HG02973 (cell line): ENCODE measurements around the gene ITIH4.

Experiments used
- ATAC-seq: cut with Tn5 transposase; IDR thresholded peaks from one replicate; pipeline ENCODE4 v1.9.1; 2021; ENCODE audit warnings: moderate library complexity; ENCODE audit not compliant: unreplicated experiment

The ITIH4 gene

DNA sequence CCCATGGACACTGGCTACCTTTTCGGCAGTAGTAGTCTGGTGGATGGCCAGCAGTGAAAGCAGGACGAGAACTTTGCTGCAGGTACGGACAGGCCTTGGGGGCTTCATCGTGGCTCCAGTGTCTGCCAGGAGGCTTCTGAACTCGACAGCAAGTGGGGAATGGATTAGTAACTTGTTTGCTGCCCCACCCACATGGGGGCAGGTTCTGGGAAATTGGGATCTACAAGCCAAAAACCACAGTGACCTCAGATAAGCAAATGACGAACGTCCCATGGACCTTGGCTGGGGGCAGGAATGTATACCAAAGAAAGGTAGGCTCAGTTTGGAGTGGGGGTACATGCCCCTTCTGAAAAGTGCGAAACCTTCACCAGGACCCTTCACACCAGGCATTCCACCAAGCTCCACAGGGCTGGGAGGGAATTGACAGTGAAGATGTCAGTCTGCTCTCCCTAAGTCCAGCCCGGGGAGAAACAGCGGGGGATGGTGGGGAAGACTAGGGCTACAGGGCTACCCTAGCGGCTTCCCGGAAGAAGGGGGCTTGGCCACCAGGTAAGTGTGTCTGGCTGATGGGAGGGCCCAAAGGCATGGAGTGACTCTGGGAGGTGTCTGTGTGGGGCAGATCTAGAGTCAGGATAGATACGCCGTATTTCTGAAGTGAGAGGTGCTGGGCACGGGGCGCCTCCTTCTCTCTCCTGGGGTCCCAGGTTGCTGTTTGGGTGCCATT, at the start of gene ITIH4:
Gene ITIH4, minus strand, starts transcription at position 138 of the 724 bp plus-strand sequence. Its CDS starts 30 bp downstream, at position 108.
- no peak for ATAC-seq

DNA sequence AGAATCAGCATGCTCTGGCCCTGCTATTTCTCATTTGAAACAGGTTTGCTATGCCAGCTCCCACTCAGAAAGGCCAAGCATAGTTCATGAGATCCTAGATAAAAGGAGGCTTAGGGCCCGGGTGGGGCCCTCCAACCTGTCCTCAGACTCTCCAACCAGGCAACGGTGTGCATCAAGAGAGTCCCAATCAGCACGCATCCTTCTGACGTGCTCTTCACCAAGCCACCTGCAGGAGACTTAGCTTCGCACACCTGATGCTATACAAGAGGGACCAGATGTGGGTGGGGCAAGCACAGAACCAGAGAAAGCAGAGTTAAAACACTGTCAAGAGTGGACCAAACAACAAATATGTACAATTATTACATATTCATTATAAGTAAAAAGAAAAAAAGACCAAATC, 49.6 kb upstream of the ITIH4 start:
- ATAC-seq = no peak

GRCh38 chr3:52879581-52879980, 49.1 kb upstream of the ITIH4 start:
- no peak for ATAC-seq

GRCh38 chr3:52879090-52879489, 48.6 kb upstream of the ITIH4 start:
- no peak for ATAC-seq

DNA sequence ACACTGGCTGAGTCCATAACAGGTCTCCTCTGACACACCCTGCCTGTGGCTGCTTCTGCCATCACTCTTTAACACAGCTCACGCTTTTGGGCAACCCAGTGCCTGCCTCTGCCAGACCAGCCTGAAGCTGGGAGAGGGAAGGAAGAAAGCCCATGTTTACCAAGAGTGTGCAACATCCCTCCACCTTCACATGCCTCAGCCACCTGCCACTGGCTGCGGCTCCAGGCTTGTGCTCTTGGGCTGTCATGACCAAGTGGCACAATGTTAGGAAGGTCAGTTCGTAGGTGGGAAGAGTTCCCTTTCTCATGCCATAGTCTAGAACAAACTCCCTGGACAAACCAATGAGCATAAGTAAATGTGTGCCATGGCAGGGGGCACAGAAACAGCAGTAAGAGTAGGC, 46.6 kb upstream of the ITIH4 start:
- no peak for ATAC-seq

DNA sequence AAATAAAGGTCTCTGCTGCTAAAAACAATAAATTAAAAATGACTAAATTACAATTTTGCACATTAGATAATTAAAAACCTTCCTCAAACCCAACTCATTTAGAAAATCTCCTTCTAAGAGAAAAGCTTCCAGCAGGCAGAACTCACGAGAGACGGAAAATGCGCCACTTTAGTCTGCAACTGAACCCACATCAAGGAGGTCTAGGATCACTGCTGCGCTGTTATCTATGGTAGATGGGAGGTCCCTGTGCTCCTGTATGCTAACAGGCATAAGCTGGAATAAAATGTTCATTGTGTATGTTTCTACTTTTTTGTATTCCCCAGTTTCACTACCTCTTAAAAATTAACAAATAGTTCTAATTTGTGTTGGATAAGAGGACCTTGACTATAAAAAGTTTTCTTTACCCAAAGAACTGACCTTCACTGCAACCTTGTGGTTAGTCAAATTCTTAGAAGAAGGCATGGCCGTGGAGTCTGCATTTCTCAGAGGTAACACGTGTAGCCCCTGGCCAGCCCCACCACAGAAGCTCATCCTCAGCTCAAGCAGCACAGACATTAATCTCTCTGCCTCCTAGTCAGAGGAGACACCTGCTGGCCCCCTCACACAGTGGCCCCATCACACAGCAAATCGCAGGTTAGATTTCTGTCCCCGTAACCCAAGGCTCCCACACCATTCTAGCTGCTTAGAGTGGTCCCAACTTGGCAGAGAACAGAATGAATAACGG, 44.6 kb upstream of the ITIH4 start:
- ATAC-seq = no peak

DNA sequence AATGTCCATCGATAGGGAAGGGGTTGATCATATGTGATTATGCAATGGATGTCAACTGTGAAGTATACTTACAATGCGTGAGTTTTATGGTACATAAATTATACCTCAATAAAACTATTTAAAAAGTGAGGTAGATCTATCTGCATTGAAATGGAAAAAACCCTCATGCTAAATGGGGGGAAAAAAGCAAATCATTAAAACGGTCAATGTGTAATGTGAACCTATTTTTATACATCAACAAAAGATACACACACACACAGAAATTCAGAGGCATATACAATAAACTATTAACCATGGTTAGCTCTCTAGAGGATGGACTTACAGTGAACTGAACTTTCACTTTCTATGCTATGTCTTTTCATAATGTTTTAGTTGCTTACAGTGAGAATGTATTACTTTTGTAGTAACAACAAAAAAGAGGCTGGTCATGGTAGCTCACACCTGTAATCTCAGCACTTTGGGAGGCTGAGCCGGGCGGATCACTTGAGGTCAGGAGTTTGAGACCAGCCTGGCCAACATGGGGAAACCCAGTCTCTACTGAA, 43.8 kb upstream of the ITIH4 start:
- ATAC-seq = no peak

DNA sequence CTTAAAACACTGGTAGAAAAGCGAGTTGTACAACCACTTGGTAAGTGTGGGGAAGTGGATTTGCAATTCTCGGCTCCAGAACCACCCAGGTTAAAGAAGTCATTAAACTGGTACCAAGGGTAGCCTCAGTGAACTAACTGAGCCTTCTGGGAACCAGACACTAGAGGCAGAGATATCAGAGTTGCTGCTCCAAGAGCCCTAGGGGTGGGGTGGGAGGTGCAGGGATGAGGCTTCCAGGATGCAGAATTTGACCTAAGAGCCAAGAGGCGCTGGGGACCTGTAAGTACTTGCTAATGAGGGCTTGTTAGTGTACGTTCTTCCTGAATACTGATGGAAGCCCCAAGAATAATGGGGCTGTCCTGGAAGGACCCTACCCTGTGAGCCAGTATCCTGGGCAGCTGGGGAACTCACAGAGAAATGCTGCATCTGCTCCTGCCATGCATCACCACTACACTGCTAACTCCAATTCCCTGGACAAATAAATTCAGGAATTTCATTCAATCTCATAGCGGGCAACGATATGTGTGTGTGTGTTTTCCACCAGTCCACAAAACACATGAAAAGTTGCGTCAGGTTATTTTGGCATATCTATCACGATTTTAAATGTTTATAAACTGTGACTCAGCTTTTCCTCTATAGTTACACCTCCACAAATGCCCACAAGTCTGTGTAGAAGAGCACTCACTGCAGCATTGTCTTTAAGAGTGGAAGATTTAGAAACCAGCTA, 43.1 kb upstream of the ITIH4 start:
- no peak for ATAC-seq

DNA sequence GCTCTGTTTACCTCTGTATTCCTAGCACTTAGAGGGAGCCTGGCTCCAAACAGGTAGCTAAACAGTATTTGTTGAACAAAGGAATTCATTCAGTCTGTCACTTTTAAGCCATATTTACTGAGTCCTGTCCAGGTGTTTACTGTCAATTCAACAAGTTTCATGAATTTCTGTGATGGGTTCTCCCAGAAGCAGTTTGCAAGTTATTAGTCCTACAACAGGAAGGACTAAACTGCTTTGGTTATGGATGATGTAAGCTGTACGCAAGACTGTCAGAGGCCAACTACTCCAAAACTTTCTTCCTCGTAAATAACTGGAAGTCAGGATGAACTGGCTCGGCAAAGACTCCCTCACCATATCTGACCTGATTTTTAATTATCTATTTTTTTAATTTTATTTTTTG, 41.8 kb upstream of the ITIH4 start:
- ATAC-seq = no peak

GRCh38 chr3:52871761-52872160, 41.3 kb upstream of the ITIH4 start:
- no peak for ATAC-seq

GRCh38 chr3:52870471-52870870, 40.0 kb upstream of the ITIH4 start:
- ATAC-seq = no peak

- ATAC-seq = no peak
These were observed 36.0 kb upstream of the ITIH4 start for GRCh38 chr3:52866427-52866826.

- no peak for ATAC-seq
These were observed 35.5 kb upstream of the ITIH4 start for GRCh38 chr3:52865994-52866393.

- no peak for ATAC-seq
These were observed 29.9 kb upstream of the ITIH4 start for GRCh38 chr3:52860424-52860768.

- ATAC-seq = no peak
These were observed 29.4 kb upstream of the ITIH4 start for GRCh38 chr3:52859686-52860423.

DNA sequence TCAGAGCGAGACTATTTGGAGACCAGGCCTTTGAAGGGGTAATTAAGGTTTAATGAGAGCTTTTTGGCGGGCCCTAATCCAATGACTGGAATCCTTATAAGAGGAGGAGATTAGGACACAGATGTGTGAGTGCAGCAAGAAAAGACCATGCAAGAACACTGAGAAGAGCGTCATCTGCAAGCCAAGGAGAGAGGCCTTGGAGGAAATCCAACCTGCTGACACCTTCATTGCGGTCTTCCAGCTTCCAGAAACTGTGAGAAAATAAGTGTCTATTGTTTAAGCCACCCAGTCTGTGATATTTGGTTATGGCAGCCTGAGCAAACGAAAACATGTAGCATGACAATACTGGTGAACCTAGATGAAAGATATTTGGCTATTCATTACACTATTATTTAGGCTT, 27.4 kb upstream of the ITIH4 start:
- ATAC-seq = no peak

DNA sequence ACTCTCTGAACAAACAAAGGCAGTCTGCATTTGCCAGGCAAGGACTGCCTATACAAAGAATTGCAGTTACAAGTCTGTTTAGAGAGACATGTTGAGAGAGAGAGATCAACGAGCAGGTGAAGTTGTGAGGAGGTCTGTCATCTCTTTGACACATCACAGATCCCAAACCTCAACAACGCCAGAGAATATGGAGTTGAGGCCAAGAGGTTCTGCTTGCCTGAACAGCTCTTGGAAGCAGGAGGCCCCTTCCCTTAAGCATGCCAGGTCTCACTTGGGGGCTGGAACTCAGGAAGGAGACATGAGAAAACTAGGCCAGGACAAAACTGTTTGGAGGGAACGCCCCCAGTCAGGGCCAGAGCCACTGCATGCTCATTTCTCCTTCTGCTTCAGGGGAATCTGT, 26.7 kb upstream of the ITIH4 start:
- ATAC-seq = no peak

GRCh38 chr3:52856666-52857065, 26.2 kb upstream of the ITIH4 start:
- ATAC-seq = no peak

- no peak for ATAC-seq
These were observed 23.5 kb upstream of the ITIH4 start for GRCh38 chr3:52854013-52854412.

DNA sequence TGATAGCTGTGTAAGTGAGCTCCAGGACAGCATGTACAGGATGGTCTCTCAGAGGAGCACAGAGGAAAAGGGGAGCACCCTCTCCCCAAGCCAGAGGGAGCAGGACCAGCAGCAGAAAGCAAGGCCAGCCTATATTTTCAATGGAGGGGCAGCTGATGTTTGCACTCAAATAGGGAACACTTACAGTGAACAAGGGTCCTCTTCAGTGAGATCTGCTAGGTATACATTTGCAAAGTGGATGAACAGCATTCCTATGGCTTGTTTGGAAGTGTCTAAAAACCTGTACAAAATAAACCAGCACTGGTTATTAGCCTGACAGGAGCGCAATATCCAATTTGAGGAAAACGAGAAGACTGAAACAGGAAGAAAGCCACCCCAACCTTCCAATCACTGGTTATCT, 21.9 kb upstream of the ITIH4 start:
- no peak for ATAC-seq

GRCh38 chr3:52851348-52851747, 20.9 kb upstream of the ITIH4 start:
- no peak for ATAC-seq
